Embryonic facial prominence (tissue), 1 donor: ENCODE data around the gene SH3BGR.

Source experiments
- DNase-seq: peaks from one replicate; pipeline ENCODE4 v3.0.0-alpha.2; 2016; ENCODE audit errors: extremely low spot score

The SH3BGR gene

GRCh38 chr21:39546522-39546921 is 94.8 kb downstream of the SH3BGR start:
- no peak for DNase-seq

DNA sequence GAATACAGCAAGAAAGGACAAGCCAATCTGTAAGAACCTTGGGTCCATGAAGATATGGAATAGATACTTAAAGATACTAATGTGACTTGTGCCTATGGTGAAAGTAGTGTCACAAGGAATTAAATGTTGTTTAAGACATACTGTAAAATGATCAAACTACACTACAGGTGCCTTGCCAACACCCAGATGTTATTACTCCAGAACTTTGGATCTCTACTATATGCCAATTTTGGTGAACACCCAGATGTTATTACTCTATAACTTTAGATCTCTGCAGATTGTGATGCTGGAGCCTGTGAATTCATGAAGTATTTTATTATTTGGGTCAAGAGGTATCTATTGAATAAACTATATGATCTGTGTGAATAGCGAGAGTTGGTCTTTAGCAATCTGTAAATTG is 101.1 kb downstream of the SH3BGR start:
- DNase-seq, result no peak

GRCh38 chr21:39553331-39553730 is 101.6 kb downstream of the SH3BGR start:
- DNase-seq, result no peak

- no peak for DNase-seq
Observed at GRCh38 chr21:39555911-39556590, 104.3 kb downstream of the SH3BGR start.

DNA sequence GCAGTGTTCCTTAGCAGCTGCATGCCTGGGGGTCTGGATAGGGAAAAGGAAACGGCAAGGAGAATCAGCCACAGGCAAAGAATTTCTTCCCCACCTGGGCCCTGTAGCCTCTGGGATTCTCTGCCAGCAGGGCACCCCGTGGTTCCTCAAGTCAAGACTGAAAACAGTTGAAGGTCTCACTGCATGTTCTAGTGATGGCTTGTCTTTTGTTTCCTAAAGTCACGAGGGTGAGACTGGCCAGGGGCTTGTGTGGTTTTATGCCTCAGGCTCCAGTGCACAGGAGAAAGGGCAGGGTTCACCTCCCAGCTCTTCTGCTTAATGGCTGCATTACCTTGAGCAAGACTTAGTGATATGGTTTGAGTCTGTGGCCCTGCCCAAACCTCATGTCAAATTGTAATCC is 107.7 kb downstream of the SH3BGR start:
- no peak for DNase-seq

DNA sequence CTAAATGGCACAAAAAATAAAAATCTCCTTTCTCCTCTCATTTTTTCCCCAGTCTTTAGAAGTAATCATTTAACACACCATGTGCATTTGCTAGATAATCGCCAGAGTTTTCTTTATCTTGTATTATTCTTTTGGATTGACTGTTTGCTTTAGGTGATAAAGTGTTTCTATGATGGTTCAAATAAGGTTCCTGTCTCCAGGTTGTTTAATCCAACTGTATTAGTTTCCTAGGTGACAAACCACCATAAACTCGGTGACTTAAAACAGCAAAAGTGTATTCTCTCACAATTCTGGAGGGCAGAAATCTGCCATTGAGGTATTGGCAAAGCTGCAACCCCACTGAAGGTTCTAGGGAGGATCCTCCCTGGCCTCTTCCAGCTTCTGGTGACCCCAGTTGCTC is 109.4 kb downstream of the SH3BGR start:
- no peak for DNase-seq

GRCh38 chr21:39562791-39563770 is 111.3 kb downstream of the SH3BGR start:
- DNase-seq, result no peak

DNA sequence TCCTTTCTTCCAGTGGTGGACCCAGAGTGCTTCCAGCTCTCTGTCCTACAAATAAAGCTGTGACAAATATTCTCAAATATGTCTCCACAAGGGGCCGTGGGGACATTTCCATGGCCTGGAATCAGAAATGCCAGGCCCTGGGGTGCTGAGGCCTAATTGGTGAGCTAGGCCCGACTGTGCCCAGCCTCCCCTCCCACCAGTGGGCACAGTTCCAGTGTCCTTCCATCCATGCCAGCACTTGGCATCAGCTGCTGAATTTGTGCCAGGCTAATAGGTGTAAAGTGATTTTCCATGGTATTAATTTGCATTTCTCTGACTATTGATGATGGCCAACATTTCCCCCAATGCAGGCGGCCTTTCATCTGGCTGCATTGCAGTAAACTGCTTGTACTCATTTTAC is 112.4 kb downstream of the SH3BGR start:
- DNase-seq, result no peak
